Measurements from ENCODE around the gene SLC9A2.

GRCh38 chr2:102758439-102758838 is 139.1 kb downstream of the SLC9A2 start:
- TF ChIP-seq, protein P1, sequence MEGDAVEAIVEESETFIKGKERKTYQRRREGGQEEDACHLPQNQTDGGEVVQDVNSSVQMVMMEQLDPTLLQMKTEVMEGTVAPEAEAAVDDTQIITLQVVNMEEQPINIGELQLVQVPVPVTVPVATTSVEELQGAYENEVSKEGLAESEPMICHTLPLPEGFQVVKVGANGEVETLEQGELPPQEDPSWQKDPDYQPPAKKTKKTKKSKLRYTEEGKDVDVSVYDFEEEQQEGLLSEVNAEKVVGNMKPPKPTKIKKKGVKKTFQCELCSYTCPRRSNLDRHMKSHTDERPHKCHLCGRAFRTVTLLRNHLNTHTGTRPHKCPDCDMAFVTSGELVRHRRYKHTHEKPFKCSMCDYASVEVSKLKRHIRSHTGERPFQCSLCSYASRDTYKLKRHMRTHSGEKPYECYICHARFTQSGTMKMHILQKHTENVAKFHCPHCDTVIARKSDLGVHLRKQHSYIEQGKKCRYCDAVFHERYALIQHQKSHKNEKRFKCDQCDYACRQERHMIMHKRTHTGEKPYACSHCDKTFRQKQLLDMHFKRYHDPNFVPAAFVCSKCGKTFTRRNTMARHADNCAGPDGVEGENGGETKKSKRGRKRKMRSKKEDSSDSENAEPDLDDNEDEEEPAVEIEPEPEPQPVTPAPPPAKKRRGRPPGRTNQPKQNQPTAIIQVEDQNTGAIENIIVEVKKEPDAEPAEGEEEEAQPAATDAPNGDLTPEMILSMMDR (IDR thresholded peaks at IDR 0.05), result no peak
- TF ChIP-seq EZH2 (IDR thresholded peaks at IDR 0.05; ENCODE audit: borderline replicate concordance, insufficient read depth, low read depth, low read length, poor library complexity, severe bottlenecking), result no peak

Measured in B cell (primary cell).